ENCODE data around the gene ZFX. TPM values are rescaled to one million over a fixed set of nuclear protein-coding genes. Genes with fewer than 3 reads are reported as not detected.

The ZFX gene
- total RNA-seq, 1 donor from 2014 or later = 35.3 TPM

DNA sequence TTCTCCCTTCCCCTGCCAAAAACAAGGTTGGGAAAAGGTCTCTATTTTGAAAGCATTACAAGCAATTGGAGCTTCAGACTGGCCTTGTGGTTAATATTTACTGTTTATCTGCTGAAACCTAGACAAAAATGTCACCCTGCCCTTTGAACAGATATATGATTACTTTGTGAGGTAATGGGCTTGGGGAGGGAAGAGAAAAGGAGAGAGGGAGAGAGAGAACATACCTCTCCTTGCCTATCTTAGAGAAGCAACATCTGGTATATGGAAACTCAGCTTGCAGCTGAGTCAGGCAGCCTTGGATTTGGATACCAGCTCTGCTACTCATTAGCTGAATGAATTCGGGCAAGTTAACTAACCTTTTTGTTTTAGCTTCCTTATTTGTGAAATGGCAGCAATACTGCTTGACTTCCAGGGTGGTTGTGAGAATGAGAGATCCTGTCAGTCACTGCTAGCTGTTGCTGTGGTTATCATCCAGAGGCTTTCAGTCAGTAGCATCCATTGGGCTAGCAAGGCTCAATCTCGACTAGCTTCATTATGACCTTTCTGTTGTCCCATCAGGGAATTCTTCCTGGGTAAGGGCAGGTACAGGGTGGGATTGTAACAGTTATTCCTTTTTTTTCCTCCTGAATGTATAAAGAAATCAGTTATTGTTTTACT lies 41.1 kb downstream of the ZFX start:
- intact Hi-C loops (cut with micrococcal nuclease) = no loop called here
- ATAC-seq = no peak
- no peak for DNase-seq

DNA sequence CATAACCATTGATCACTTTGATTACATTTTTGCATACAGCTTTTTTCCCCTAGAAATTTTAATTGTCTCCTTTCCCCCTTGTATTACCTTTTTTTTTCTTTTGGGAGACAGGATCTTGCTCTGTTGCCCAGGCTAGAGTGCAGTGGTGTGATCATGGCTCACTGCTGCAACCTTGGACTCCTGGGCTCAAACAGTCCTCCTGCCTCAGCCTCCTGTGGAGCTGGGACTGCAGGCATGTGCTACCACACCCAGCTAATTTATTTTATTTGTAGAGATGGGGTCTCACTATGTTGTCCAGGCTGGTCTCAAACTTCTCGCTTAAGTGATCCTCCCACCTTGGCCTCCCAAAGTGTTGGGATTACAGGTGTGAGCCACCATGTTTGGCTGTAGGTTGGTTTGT lies 47.0 kb downstream of the ZFX start:
- no peak for ATAC-seq
- intact Hi-C loops (cut with micrococcal nuclease) = no loop called here
- no peak for DNase-seq

DNA sequence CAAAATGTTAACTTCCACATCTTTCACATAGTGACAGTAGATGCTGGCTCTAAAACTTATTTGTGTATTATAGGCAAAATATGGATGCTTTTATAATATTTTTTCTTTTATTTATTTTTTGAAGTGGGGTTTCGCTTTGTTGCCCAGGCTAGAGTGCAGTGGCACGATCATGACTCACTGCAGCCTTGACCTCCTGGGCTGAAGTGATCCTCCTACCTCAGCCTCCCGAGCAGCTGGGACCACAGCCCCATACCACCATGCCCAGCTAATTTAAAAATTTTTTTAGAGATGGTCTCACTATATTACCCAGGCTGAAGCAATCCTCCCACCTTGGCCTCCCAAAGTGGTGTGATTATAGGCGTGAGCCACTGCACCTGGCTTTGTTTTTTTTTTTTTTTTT lies 48.6 kb downstream of the ZFX start:
- ATAC-seq (no peak), DNase-seq (no peak)
- intact Hi-C loops (cut with micrococcal nuclease) = no loop called here

DNA sequence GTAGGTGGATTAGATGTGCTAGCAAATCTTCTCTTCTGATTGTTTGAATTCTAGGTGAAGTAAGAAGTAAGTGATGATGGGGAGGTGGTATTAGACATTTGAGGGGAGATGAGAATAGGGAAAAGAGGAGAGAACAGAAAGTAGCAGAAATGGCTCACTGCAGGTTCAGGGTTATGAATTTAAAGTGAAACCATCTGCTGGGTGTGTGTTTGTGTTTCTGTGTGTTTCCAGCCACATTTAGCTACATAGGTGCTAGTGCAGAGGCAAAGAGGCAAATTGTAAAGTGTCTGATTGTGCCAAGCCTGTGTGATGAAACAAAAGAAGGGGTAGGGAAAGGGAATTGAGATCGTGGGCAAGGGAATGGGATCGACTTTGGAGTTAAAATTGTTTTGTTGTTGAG lies 50.6 kb downstream of the ZFX start:
- DNase-seq (no peak), ATAC-seq (no peak)
- intact Hi-C loops (cut with micrococcal nuclease) = no loop called here

DNA sequence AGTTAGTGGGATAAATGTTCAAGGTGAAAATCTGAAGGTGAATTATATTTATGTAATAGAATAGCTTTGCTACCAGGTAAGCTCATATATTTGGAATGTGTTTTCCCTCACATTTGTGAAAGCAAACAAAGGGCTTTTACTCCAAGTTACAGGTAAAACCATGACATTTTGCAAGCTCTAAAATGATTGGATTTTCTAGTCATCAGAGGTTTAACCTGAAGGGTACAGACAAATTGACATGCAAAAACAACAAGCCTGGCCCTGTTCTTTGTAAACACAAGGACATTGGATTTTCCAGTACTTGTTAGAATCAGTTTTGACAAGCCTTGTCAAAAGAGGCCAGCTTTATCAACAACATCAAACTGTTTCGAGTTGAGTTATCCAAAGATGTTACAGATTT lies 51.7 kb downstream of the ZFX start:
- intact Hi-C loops (cut with micrococcal nuclease) = no loop called here
- ATAC-seq = no peak
- DNase-seq = no peak

DNA sequence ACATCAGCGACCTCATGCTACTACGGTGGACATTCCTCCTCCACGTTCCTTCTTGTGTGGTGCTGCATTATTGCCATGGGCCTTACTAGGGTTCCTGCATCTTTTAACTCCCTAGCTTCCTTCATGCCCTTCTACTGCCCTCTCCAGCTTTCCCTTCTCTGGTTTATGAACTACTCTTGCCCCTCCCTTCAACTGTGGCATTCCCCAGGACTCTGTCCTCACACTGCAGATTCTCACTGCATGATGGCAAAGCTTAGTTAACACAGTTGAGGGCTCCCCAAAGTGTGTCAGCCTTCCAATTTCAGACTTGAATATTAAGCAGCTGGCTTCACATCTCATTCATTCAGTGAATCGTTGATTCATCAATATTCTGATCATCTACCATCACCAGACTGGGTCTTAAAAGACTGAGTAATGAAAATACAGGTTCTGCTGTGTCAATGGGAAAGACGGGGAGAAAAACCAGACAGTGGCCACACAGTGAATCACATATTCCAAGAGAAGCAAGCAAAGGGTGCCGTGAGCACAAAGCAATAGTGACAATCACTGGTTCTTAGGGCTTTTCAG lies 53.0 kb downstream of the ZFX start:
- ATAC-seq = peak; percentile 20
- intact Hi-C loops (cut with micrococcal nuclease) = no loop called here
- DNase-seq = no peak

DNA sequence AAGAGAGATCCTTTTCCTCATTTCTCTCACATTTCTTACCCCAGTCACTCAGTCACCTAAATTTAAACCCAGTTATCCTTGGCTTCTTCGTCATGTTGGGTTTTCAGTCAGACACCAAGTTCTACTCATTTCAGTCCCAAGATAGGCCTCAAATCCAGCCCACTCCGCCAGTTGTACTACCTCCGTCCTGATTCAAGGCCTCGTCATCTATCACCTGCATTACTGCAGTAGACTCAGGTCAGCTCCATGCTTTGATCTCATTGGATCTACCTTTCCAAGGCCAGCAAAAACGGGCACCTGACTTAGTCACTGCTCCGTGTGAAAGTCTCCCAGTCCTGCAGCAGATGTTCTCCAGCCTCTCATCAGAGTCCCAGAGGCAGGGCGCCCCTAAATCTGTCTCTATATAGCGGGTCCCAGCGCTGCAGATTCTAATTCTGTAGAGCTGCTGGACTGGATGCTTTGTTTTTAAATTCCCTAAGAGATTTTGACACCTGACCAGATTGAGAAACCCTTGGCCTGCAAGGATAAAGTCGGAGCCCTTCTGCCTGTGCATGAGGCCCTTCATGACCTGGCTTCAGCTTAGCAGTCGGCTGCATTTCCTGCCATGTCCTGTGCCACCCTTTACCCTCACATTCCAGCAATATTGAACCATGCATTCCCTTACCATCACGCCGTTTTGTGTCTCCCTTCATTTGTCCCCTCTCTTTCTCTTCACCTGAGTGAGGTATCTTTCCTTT lies 53.7 kb downstream of the ZFX start:
- no peak for ATAC-seq
- DNase-seq = no peak
- intact Hi-C loops (cut with micrococcal nuclease) = no loop called here

DNA sequence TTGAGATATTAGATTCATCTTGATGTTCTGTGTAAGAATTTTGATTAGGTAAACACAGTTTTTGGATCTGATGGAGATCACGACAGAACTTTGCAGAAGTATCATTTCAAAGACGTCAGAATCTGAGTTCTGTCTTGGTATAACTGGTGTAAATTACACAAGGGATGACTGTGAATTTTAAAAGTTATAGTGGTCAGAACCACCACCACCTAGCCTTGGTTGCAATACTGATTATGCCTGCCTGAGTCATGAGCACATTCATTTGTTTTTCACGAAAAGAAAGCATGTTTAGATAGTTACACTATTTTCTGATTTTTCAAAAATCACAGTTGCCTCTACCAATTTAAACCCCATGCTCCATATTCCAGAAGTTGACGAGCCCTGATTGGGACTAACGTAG lies 54.8 kb downstream of the ZFX start:
- ATAC-seq = no peak
- intact Hi-C loops (cut with micrococcal nuclease) = no loop called here
- DNase-seq = no peak

DNA sequence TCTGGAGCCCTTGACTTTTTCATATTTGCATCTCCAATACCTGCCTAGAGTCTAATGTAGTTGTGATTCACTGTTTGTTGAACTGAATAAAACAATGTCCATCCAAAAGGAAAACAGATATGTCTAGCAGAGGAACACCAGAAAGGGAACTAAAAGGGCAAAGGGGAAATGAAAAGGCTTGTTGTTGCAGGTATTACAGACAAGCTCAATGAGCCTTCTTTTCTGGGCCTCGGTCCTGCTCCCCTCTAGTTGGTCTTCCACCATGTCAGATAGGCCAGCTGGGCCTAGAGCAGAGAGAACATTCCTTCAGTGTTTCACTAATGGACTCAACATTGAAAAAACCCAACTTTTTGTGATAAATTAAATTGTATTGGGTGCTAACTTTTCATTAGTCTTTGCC lies 55.4 kb downstream of the ZFX start:
- ATAC-seq = no peak
- intact Hi-C loops (cut with micrococcal nuclease) = no loop called here
- no peak for DNase-seq

DNA sequence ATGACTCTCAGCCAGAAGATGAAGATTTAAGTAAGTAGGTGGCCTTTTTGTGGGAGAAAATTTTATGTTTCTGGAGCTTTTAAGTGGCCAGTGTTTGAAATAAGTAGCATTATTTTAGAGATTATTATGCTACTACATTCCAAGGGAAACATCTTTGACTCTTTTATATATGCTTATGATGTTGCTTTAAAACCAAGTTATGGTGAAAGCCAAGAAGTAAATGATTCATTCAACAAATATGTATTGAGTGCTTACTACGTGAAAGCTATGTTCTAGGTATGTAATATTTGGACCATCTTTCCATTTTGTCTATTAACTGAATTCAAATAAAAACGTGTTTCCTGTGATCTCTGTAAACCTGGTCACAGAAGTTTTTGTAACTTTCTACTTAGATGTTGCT lies 58.3 kb downstream of the ZFX start:
- no peak for DNase-seq
- no peak for ATAC-seq
- intact Hi-C loops (cut with micrococcal nuclease) = no loop called here

DNA sequence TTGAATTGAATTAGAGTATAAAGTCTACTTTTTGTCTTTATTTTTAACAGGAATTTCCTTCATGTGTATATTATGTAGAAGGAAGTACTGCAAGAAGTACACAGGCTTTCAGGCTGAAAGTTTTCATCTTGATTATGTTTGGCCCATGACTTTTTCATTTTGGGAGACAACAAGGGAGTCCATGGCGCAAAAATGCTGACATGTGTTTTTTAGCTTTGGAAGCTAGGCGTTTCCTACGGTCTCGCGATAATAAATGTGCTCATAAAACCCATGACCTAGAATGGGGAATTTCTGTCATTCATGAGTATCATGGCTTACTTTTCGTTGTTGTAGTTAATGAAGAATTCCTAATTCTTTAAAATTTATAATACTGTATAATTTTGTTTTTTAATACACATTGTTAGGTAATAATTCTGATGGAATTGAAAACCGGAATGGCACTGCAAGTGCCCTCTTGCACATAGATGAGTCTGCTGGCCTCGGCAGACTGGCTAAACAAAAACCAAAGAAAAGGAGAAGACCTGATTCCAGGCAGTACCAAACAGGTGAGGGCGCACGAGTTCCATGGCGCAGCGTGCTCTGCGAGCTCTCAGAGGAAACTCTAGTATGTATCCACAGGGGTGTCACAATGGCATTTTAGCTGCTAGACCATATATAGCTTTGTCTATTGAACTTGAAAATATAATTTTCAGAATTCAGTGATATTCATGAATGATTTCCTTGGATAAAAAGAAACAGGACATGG lies 59.1 kb downstream of the ZFX start:
- ATAC-seq (no peak), DNase-seq (no peak)
- intact Hi-C loops (cut with micrococcal nuclease) = no loop called here

DNA sequence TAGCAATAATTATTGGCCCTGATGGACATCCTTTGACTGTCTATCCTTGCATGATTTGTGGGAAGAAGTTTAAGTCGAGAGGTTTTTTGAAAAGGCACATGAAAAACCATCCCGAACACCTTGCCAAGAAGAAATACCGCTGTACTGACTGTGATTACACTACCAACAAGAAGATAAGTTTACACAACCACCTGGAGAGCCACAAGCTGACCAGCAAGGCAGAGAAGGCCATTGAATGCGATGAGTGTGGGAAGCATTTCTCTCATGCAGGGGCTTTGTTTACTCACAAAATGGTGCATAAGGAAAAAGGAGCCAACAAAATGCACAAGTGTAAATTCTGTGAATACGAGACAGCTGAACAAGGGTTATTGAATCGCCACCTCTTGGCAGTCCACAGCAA lies 60.7 kb downstream of the ZFX start:
- intact Hi-C loops (cut with micrococcal nuclease) = no loop called here
- no peak for ATAC-seq
- DNase-seq = no peak

DNA sequence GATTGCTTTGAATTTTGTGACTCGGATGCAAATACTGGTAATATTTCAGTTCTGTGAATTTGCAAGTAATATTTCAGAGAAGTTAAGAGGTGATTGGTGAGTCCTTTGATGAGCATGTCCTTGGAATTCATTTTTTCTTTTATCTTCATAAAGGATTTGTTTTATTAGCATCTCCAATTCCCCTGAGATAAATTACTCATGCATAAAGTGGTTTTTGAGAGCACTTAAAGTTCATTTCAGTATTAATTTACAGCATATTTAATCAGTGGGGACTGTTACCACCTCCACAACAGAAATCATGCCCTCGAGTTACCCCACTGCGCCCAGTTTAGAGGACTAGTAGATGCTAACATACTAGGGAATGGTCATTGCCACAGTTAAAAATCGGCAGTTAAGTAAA lies 65.0 kb downstream of the ZFX start:
- DNase-seq = no peak
- intact Hi-C loops (cut with micrococcal nuclease) = no loop called here
- ATAC-seq = no peak

DNA sequence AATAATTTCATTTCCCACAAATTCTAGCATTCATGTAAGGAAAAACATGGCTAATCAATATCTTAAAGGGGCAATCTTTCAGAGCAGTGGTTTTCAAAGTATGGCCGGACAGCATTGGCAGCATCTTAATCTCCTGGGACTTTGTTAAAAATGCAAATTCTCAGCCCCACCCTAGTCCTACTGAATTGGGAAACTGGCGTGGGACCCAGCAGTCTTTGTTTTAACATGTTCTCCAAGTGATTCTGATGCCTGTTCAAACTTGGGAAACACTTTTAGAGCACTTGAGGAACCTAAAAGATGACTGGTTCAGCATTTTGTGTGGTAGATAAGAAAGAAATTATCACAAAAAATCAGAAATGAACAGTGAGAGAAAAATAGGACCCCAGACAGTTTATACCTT lies 65.7 kb downstream of the ZFX start:
- DNase-seq (no peak), ATAC-seq (no peak)
- intact Hi-C loops (cut with micrococcal nuclease) = no loop called here

DNA sequence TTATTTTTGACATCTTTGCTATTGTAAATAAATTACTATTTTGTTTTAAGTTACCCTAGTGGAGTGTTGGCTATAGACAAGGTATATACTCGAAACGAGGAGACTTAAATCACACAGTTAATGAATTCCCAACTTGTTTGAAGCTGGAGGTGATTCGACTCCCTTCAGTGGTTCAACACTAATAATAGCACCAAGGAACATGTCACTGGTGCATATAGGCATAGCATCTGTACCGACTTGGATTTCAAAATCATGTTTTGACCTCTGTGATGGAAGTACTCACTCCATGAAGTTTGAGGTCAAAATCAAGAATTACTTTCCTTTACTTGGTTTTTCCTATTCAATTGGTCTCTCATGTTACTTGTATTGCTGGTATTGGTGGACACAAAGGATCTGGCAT lies 66.5 kb downstream of the ZFX start:
- intact Hi-C loops (cut with micrococcal nuclease) = no loop called here
- DNase-seq = no peak
- ATAC-seq = no peak

DNA sequence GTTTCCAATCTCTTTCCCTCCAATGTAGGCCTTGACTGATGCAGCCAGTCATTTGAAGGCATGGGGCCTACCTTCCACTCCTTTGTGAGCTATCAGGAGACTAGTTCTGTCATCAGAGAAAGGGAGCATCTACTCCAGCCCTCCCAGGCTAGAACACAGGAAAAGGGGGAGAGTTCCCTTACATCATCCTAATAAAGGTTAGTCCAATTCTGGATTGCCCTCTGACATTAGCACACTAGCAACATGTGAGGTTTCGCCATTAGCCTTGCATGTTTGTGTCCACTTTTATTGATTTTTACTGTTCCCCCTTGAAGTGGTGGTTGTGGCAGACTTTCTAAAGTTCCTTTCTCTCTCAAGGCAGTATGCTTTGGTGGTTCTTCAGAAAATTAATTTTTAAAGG lies 67.3 kb downstream of the ZFX start:
- intact Hi-C loops (cut with micrococcal nuclease) = no loop called here
- ATAC-seq (no peak), DNase-seq (no peak)

DNA sequence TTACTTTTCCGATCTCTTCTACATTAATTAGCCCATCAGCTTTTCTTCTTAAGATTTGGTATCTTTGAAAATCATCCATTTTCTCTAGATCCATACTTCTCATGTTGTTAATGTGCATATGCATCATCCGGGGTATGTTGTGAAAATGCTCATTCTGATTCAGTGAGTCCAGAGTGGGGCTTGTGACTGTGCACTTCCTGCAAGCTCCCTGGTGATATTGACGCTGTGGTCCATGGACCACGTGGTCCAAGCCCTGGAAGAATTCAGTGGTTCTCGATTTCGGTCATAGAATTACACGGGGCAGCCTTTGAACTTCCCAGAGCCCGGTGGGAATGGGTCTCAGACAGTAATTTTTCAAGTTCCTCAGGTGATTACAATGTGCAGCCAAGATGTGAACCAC lies 69.8 kb downstream of the ZFX start:
- DNase-seq (no peak), ATAC-seq (no peak)
- intact Hi-C loops (cut with micrococcal nuclease) = no loop called here

DNA sequence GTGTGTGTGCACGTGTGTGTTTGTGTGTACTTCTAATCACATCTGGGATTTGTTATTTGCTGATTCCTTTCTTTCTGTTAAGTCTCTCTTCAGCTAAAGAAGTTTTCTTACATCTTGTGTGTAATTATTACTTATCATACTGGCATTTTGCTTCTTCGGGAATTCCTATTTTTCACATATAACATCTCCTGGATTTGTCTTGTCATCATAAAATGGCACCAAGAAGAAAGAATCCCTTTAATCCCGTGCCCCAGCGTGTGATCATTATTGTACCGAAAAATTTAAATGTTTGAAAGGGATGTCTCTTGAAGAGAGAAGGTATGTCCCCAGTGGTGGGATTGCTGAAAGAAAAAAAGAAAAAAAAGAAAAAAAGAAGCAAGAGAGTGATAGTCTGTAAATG lies 72.3 kb downstream of the ZFX start:
- DNase-seq = no peak
- no peak for ATAC-seq
- intact Hi-C loops (cut with micrococcal nuclease) = no loop called here

DNA sequence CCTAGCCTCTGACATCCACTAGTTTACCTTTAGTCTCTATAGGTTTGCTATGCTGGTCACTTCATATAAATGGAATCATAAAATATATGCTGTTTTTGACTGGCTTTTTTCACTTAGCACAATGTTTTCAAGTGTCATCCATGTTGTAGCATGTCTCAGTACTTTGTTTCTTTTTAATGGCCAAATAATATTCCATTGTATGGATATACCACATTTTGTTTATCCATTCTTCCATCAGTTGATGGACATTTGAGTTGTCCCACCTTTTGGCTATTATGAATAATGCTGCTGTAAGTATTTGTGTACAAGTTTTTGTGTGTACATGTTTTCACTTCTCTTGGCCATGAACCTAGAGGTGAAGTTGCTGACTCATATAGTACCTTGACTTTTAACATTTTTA lies 75.7 kb downstream of the ZFX start:
- intact Hi-C loops (cut with micrococcal nuclease) = no loop called here
- no peak for ATAC-seq

DNA sequence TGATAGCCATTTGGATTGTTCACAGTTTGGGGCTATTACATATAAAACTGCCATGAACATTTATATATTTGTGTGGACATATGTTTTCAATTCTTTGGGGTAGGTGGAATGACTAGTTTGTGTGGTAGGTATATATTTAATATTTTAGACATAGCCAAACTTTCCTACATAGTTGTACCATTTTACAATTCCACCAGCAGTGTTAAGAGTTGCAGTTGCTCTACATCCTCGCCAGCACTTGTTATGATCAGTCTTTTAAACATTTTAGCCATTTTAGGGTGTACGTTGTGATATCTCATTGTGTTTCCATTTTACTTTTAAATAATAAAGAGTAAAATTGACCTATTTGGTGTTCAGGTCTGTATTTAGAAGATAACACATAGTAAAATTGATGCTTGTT lies 76.6 kb downstream of the ZFX start:
- ATAC-seq (no peak), DNase-seq (no peak)
- intact Hi-C loops (cut with micrococcal nuclease) = no loop called here

More for the DNA sequence above, 75.7 kb downstream of the ZFX start:
- DNase-seq = no peak
